Fibroblast of villous mesenchyme (primary cell): ENCODE data around the gene NHS. TPM values are rescaled to one million over a fixed set of nuclear protein-coding genes. Genes with fewer than 3 reads are reported as not detected.

Experiments
- DNase-seq: peaks from one replicate; pipeline ENCODE4 v3.0.0-alpha.2; 2010; ENCODE audit warnings: low read depth
- H3K4me3 ChIP-seq: 2 replicates; pipeline ENCODE4 v1.5.1; 2011; ENCODE audit warnings: low read depth, mild to moderate bottlenecking, low read length
- CTCF ChIP-seq: IDR thresholded peaks from 2 replicates; pipeline ENCODE4 v1.5.1; 2012; ENCODE audit warnings: low read depth, mild to moderate bottlenecking, low read length; ENCODE audit not compliant: insufficient read depth
- total RNA-seq: library from RNA; depleted of rRNA; stranded (reverse); fragments of >200 nt; gene quantifications from 2 replicates; pipeline ENCODE4 v1.2.3, GENCODE V29; 2012

NHS gene
- total RNA-seq, 1 donor, result 5.2 TPM

GRCh38 chrX:17685026-17685425, 310.0 kb downstream of the NHS start:
- no peak for TF ChIP-seq CTCF
- no peak for DNase-seq
- no peak overlapping the region for H3K4me3 ChIP-seq

GRCh38 chrX:17687648-17688047, 312.6 kb downstream of the NHS start:
- no peak for DNase-seq
- no peak overlapping the region for H3K4me3 ChIP-seq
- TF ChIP-seq CTCF, result no peak

- no peak overlapping the region for H3K4me3 ChIP-seq
- TF ChIP-seq CTCF, result peak; percentile 54
- DNase-seq, result peak; percentile 70
Measured at GRCh38 chrX:17689971-17690409, 315.0 kb downstream of the NHS start.

GRCh38 chrX:17692709-17693346, 317.8 kb downstream of the NHS start:
- H3K4me3 ChIP-seq, result no peak overlapping the region
- DNase-seq, result peak; percentile 41
- TF ChIP-seq CTCF, result no peak

- no peak for TF ChIP-seq CTCF
- H3K4me3 ChIP-seq, result no peak overlapping the region
- DNase-seq, result peak; percentile 18
Measured at GRCh38 chrX:17697191-17697590, 322.2 kb downstream of the NHS start.

- H3K4me3 ChIP-seq, result no peak overlapping the region
- no peak for TF ChIP-seq CTCF
- no peak for DNase-seq
Measured at GRCh38 chrX:17700976-17701375, 326.0 kb downstream of the NHS start.

GRCh38 chrX:17703201-17703600, 328.2 kb downstream of the NHS start:
- peak; percentile 18 for DNase-seq
- no peak for TF ChIP-seq CTCF

More at GRCh38 chrX:17703201-17703600, 328.2 kb downstream of the NHS start:
- H3K4me3 ChIP-seq, result no peak overlapping the region
